ENCODE data around the gene PRSS22.

GRCh38 chr16:2879854-2880508 is 22.0 kb upstream of the PRSS22 start:
- TF ChIP-seq CTCF (IDR thresholded peaks at IDR 0.05; ENCODE audit: insufficient read depth, low read length, poor library complexity, severe bottlenecking) (no peak), EZH2phosphoT487 (conservative IDR thresholded peaks at IDR 0.05; ENCODE audit: low read length) (no peak)

All from SU-DHL-6 (cell line).